ENCODE measurements around the gene TRIM25.

The TRIM25 gene

GRCh38 chr17:56934280-56934679, 20.4 kb upstream of the TRIM25 start:
- TF ChIP-seq CTCF (IDR thresholded peaks at IDR 0.05; ENCODE audit: control insufficient read depth, insufficient read depth, low read depth, low read length, missing control alignments) = no peak
- H3K4me3 ChIP-seq (ENCODE audit: control insufficient read depth, low read depth, low read length) = no peak overlapping the region
- DNase-seq (ENCODE audit: low read depth) = no peak

- H3K4me3 ChIP-seq (ENCODE audit: control insufficient read depth, low read depth, low read length) = no peak overlapping the region
- no peak for DNase-seq (ENCODE audit: low read depth)
- no peak for TF ChIP-seq CTCF (IDR thresholded peaks at IDR 0.05; ENCODE audit: control insufficient read depth, insufficient read depth, low read depth, low read length, missing control alignments)
These were observed 20.0 kb upstream of the TRIM25 start for GRCh38 chr17:56933868-56934267.

GRCh38 chr17:56933151-56933745, 19.4 kb upstream of the TRIM25 start:
- H3K4me3 ChIP-seq (ENCODE audit: control insufficient read depth, low read depth, low read length) = no peak overlapping the region
- DNase-seq (ENCODE audit: low read depth) = no peak
- no peak for TF ChIP-seq CTCF (IDR thresholded peaks at IDR 0.05; ENCODE audit: control insufficient read depth, insufficient read depth, low read depth, low read length, missing control alignments)

GRCh38 chr17:56930739-56931337, 17.0 kb upstream of the TRIM25 start:
- no peak for DNase-seq (ENCODE audit: low read depth)
- TF ChIP-seq CTCF (IDR thresholded peaks at IDR 0.05; ENCODE audit: control insufficient read depth, insufficient read depth, low read depth, low read length, missing control alignments) = no peak
- H3K4me3 ChIP-seq (ENCODE audit: control insufficient read depth, low read depth, low read length) = no peak overlapping the region

GRCh38 chr17:56929362-56929969, 15.6 kb upstream of the TRIM25 start:
- H3K4me3 ChIP-seq (ENCODE audit: control insufficient read depth, low read depth, low read length) = no peak overlapping the region
- TF ChIP-seq CTCF (IDR thresholded peaks at IDR 0.05; ENCODE audit: control insufficient read depth, insufficient read depth, low read depth, low read length, missing control alignments) = no peak
- DNase-seq (ENCODE audit: low read depth) = no peak

- TF ChIP-seq CTCF (IDR thresholded peaks at IDR 0.05; ENCODE audit: control insufficient read depth, insufficient read depth, low read depth, low read length, missing control alignments) = no peak
- no peak overlapping the region for H3K4me3 ChIP-seq (ENCODE audit: control insufficient read depth, low read depth, low read length)
- no peak for DNase-seq (ENCODE audit: low read depth)
These were observed 14.7 kb upstream of the TRIM25 start for GRCh38 chr17:56928586-56928985.

Data from AG09309 (cell line).